NOMO-1 (cell line): ENCODE measurements around the gene TAS1R2.

Experiments used
- DNase-seq, 2 experiments: peaks; one replicate each; lab custom pipeline; 2025; ENCODE audit not compliant: unreplicated experiment in 2 of 2; lab: John Stamatoyannopoulos, UW

The TAS1R2 gene

DNA sequence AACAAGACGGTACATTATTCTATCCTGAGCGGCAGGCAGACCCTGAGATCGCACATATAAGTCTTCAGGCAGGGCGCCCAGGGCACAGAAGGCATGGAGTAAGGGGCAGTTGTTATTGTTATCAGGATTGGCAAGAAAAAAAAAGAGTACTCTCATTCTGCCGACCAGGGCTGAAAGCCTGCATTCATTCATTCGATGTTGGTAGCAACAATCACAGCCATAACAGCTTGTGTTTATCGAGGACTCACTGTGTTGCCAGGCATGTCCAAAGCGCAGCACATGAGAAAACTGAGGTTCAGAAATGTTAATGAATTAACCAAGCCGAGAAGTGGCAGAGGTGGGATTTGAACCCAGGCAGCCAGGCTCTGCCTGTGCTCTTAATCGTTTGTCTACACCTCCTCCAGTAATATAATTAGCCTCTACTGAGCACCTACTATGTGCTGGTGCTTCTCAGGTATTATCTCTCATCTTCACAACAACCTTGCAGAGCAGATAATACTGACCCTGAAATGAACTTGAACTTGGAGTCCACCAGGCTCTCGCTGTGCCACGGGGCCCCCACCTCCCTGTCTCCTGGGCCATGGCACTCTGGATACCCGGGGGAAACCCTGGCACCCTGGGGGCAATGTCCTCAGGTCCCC, 56.2 kb downstream of the TAS1R2 start:
- no peak for DNase-seq

- no peak for DNase-seq
Observed at GRCh38 chr1:18802231-18802630, 57.2 kb downstream of the TAS1R2 start.

DNA sequence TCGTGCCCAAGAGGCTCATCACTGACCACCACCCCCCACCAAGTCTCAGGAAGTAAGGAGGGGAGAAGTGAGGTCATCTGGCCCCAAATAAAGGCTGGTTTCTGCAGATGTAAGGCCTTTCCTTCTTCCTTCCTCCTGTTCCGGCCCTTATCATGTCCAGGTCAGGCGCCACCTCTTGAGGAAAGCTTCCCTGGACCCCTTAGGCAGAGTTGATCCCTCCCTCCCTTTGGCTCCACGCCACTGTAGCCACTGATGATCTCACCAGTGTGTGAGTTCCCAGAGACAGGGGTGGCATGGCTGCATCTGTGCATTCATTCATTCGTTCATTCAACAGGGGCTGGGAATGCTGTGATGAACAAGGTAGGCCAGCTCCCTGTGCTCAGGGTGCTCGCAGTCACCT, 59.2 kb downstream of the TAS1R2 start:
- DNase-seq, result no peak

DNA sequence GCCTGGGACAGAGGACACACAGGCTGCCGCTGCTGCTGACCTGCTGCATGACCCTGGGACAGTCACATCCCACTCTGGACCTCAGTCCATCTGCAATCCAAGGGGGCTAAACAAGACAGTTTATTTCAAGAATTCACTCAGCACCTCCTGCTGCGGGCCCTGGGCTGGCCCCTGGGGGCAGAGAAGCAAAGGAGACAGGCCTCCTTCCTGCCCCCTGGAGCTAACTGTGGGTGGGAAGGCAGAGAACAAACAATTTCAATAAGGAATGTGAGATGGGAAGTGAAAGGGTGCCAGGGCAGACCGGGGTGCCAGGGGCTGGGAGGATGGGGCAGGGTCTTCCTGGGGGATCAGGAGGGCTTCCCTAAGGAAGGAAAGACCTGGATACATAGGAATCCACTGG, 60.0 kb downstream of the TAS1R2 start:
- no peak for DNase-seq

GRCh38 chr1:18798946-18799345, 60.5 kb downstream of the TAS1R2 start:
- DNase-seq, result no peak

DNA sequence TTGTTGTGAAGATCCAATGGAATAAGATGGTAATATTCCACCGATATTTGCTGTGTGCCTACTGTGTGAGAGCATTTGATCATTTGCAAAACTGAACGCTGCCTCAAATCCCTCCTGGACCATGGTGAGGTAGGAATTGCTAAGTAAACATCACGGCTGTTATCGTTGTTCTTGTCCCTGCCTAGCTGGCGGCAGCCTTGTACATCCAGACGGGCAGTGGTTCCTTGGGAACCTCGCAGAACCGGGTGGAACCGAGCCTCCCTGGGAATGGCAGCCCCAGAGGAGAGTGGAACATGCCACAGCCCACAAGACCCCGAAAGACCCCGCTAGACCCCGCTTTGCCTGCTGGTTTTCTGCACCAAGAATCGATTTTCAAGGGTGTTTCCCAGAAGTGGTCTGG, 60.9 kb downstream of the TAS1R2 start:
- no peak for DNase-seq

DNA sequence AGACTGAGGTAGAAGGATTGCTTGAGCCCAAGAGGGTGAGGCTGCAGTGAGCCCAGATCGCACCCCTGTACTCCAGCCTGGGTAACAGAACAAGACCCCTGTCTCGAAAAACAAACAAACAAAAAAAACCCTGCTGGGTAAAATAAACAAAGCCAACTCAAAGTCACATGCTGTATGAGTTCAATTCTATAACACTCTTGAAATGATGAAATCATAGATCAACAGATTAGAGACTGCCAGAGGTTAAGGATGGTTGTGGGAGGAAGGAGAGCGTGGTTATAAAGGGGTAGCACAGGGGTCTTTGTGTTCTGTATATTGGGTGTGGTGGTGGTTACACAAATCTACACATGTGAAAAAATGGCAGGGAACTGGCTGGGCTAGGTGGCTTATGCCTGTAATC, 62.5 kb downstream of the TAS1R2 start:
- DNase-seq, result no peak

DNA sequence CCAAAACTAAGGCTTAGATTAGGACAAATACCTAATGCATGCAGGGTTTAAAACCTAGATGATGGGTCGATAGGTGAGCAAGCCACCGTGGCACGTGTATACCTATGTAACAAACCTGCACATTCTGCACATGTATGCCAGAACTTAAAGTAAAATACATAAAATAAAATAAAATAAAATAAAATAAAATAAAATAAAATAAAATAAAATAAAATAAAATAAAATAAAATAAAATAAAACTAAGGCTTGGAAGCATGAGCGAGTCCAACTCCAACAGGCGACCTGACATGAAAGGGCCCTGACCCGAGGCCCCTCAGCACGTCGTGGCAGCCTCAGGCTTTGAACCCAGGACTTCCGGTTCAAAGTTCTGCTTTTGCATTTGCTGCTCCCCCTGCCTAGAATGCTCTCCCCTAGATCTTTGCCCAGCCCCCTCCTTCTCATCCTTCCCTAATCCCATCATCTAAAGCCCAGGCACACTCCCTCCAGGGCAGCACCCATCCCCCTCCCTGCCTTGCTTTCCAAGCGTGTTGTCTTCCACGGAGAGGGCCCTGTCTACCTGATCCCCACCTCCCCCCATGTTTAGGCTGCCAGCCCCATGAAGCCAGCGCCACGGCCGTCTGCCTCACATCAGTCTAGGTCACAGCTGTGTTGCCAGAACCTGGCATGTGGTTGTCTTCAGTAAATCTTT, 64.3 kb downstream of the TAS1R2 start:
- no peak for DNase-seq

DNA sequence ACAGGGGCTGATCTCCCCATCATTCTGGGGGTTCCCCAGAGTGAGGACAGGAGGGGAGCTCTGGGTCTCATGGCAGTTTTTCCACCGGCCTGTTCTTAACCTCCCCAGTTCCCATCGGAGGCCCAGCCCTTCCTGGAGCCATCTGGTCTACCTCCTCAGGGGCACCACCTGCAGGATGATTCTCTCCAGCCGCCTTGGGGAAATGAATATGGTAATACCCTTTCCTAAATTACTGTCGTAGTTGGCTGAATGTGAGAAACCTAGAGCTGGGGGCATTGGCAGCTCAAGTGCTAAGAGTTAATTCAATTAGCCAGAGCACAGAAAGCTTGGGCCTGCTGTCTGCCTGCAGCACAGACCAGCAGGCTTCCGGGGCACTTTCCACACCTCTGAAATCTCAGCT, 64.9 kb downstream of the TAS1R2 start:
- DNase-seq, result no peak

DNA sequence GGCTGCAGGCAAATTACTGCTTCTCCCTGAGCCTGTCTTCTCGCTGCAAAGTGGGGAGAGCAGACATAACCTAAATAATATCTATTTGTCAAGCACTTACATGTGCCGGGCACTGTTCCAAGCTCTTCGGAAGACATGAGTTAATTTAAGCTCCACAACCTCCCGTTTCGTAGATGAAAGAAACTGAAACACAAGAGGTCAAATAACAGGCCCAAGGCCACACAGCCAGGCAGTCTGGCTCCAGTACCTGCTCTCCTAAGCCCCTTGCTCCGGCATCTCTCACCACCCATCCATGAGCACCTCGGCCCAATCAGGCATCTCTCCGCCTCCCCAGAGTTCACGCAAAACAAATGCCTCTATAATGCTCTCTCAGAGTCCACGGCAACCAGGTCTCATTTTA, 65.4 kb downstream of the TAS1R2 start:
- no peak for DNase-seq

DNA sequence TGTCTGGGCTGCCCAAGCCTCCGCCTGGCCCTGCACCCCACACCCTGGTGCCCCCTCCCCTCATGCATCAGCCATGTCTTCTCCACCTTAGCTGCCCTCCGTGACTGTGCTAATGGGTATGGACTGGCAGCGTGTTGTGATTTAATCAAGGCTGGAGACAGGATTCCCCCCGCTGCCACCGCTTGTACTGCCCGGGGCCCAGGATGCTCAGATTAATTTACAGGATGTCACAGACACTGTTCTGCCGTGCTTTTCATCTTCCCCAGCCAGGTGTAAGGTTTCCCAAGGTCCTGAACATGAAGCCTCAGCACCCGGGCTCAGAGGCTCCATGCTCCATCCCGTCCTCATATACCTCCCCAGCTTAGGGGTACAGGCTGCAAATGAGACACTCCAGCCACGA, 66.3 kb downstream of the TAS1R2 start:
- DNase-seq, result no peak

DNA sequence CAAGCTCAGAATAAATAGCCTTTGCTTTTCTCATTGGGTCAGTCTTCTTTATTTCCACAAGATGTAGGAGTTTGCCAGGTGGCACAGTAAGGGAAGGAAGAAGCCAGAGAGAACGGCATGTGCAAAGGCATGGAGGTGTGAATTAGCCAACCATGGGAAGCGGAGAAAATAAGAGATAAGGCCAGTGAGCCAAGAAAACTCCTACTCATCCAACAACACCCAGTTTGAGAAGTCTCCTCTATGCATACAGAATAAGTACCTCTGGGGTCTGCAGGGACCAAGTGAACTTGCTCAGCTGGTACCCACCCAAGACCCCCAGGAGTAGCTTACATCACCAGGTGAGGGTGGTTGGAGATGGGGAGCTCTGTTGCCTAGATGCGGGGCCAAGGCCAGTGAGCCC, 66.7 kb downstream of the TAS1R2 start:
- DNase-seq, result no peak
